ENCODE results near the gene PAIP2.

GRCh38 chr5:139401546-139401945, 59.9 kb downstream of the PAIP2 start:
- TF ChIP-seq CTCF (IDR thresholded peaks at IDR 0.05) (no peak), POLR2A (IDR thresholded peaks at IDR 0.05) (no peak)

Measured in prostate gland (tissue), 2 donors.